Stromal cell of bone marrow (primary cell): ENCODE measurements around the gene SAMHD1.
"Not testable (repeated sequence)": the region's sequence is repeated elsewhere in the genome, so short reads cannot be mapped to it uniquely, and the experiment has no call there.

Experiments used
- DNase-seq: peaks from one replicate; pipeline ENCODE4 v3.0.0-alpha.2; 2012; ENCODE audit warnings: low read depth

SAMHD1 gene

GRCh38 chr20:36852187-36852586 lies 99.3 kb downstream of the SAMHD1 start:
- no peak for DNase-seq

GRCh38 chr20:36851490-36851889 lies 100.0 kb downstream of the SAMHD1 start:
- DNase-seq, result no peak

- DNase-seq, result no peak
Observed at GRCh38 chr20:36850759-36851158, 100.7 kb downstream of the SAMHD1 start.

- no peak for DNase-seq
Observed at GRCh38 chr20:36849333-36850065, 102.0 kb downstream of the SAMHD1 start.

GRCh38 chr20:36848677-36849076 lies 102.8 kb downstream of the SAMHD1 start:
- DNase-seq, result no peak

- DNase-seq, result peak; percentile 83
Observed at GRCh38 chr20:36848078-36848660, 103.3 kb downstream of the SAMHD1 start.

- DNase-seq, result no peak
Observed at GRCh38 chr20:36847710-36848040, 103.8 kb downstream of the SAMHD1 start.

GRCh38 chr20:36847009-36847709 lies 104.3 kb downstream of the SAMHD1 start:
- peak; percentile 85 for DNase-seq

- DNase-seq, result no peak
Observed at GRCh38 chr20:36845288-36845971, 106.1 kb downstream of the SAMHD1 start.

GRCh38 chr20:36841030-36841429 lies 110.5 kb downstream of the SAMHD1 start:
- not testable (repeated sequence) for DNase-seq
